Activated CD4-positive, alpha-beta T cell treated with anti-CD3 and anti-CD28 coated beads, Interleukin-2, amount 10 ng/mL, durations not matched to agents 7 days and 5 days (primary cell): ENCODE data around the gene MYMX. TPM values are rescaled to one million over a fixed set of nuclear protein-coding genes. Genes with fewer than 3 reads are reported as not detected.
"Not testable (repeated sequence)": the region's sequence is repeated elsewhere in the genome, so short reads cannot be mapped to it uniquely, and the experiment has no call there.

Source experiments
- CTCF ChIA-PET: fragments of 350-600 bp; sonication (Branson Sonifier 250); formaldehyde crosslinking; loops from one replicate; lab custom pipeline; 2021; ENCODE audit warnings: antibody characterized with exemption; lab: Charles Lee
- POLR2A ChIA-PET: fragments of 350-600 bp; sonication (Branson Sonifier 250); formaldehyde crosslinking; loops from one replicate; lab custom pipeline; 2021; ENCODE audit warnings: antibody characterized with exemption; lab: Charles Lee
- DNase-seq: peaks from one replicate; pipeline ENCODE4 v3.0.0-alpha.2; 2020
- H3K27ac Mint-ChIP-seq: one replicate; pipeline ENCODE4 v1.8.0; 2021; ENCODE audit warnings: mild to moderate bottlenecking, moderate library complexity, mixed read lengths
- H3K27me3 Mint-ChIP-seq: one replicate; pipeline ENCODE4 v1.8.0; 2021; ENCODE audit warnings: mixed read lengths
- H3K36me3 Mint-ChIP-seq: one replicate; pipeline ENCODE4 v1.8.0; 2021; ENCODE audit warnings: low read depth, mixed read lengths
- H3K4me1 Mint-ChIP-seq: one replicate; pipeline ENCODE4 v1.8.0; 2021; ENCODE audit warnings: mixed read lengths
- H3K4me3 Mint-ChIP-seq: one replicate; pipeline ENCODE4 v1.8.0; 2021; ENCODE audit warnings: mild to moderate bottlenecking, moderate library complexity, mixed read lengths
- H3K9me3 Mint-ChIP-seq: one replicate; pipeline ENCODE4 v1.8.0; 2021; ENCODE audit warnings: mixed read lengths
- total RNA-seq, 2 experiments: library from RNA; stranded (reverse); gene quantifications; one replicate each; pipeline ENCODE4 v1.2.3, GENCODE V29; 2021

Gene MYMX
- total RNA-seq, 2 experiments from 2014 or later = not detected

DNA sequence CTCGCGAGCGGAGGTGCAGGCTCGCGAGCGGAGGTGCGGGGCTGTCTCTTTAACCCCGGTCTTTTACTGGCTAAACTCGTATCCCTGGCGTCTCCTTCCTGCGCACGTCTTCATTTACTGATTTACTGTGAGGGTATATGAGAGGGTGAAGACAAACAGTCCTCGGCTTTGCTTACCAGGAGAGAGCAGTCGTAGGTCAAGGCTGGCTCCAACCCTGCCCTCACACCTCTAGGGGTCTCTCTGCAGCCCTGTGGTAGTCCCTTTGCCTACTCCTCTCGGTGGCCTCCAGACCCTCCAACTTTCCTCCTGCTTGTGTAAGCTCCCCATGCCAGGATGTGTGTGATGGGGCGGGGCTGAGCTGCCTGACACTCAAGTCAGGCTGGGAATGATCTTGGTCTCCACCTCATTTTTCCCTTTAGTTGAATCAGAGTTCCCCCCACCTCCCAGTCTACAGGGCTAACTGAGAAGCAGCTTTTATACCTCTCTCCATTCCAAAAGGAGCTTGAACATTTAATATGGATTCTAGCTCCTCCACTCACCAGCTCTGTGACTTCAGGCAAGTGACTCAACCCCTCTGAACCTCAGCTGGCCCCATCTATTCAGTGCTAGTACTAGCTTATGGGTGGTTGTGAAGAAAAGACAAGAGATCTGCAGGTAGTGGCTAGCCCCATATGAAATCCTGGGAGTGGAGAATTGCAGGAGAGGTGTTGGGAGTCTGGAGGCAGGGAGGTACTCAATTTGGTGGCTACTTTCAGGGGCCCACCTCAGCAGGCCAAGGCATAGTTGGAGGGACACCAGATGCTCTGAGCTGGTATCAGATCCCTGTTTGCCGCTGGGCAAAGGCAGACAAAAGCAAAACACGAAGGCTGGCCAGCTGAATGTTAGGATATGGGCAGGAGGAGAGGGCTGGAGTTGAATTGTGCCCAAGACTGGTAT lies 7.6 kb downstream of the MYMX start:
- Mint-ChIP-seq H3K36me3 (no peaks in the 10 kb centered on the region), H3K4me1 (peaks cover 38% of the 10 kb centered on the region), H3K27me3 (no peaks in the 10 kb centered on the region), H3K4me3 (peak overlapping the region; percentile 74), H3K9me3 (no peaks in the 10 kb centered on the region), H3K27ac (peak overlapping the region; percentile 78)
- DNase-seq = no peak
- CTCF ChIA-PET = interaction anchor here (0.7 to 2.5 kb wide), 12 partner anchors 11 to 69 kb away, joined by 3 to 14 read pairs (median 4); partner anchors contain the start of gene SLC35B2
- POLR2A ChIA-PET = interaction anchor here (1.0 kb wide), 1 partner anchor 23 kb away, joined by 5 read pairs; the partner anchor contains the start of gene HSP90AB1

DNA sequence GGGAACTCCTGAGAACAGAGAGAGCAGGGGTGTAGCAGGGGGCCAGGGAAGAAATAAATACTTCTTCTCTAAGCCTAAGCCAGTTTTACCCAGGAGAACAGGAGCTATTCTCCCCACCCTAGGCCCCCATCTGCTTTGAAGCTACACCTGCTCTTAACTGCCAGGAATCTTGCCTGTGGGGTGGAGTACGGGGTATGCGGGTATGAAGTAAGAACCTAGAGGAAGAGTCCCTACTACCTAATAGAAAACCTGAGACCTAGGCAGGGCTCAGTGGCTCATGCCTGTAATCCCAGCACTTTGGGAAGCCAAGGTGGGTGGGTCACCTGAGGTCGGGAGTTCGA lies 8.2 kb downstream of the MYMX start:
- Mint-ChIP-seq H3K9me3 (no peaks in the 10 kb centered on the region), H3K27ac (no peak overlapping the region), H3K4me3 (peak overlapping the region; percentile 74), H3K27me3 (no peaks in the 10 kb centered on the region), H3K4me1 (peaks cover 36% of the 10 kb centered on the region), H3K36me3 (no peaks in the 10 kb centered on the region)
- POLR2A ChIA-PET = interaction anchor here (0.6 kb wide), 1 partner anchor 35 kb away, joined by 3 read pairs; no protein-coding TSS in a partner anchor
- DNase-seq = no peak
- CTCF ChIA-PET = interaction anchor here (1.0 to 2.5 kb wide), 12 partner anchors 10 to 70 kb away, joined by 3 to 14 read pairs (median 4); partner anchors contain the start of gene SLC35B2

DNA sequence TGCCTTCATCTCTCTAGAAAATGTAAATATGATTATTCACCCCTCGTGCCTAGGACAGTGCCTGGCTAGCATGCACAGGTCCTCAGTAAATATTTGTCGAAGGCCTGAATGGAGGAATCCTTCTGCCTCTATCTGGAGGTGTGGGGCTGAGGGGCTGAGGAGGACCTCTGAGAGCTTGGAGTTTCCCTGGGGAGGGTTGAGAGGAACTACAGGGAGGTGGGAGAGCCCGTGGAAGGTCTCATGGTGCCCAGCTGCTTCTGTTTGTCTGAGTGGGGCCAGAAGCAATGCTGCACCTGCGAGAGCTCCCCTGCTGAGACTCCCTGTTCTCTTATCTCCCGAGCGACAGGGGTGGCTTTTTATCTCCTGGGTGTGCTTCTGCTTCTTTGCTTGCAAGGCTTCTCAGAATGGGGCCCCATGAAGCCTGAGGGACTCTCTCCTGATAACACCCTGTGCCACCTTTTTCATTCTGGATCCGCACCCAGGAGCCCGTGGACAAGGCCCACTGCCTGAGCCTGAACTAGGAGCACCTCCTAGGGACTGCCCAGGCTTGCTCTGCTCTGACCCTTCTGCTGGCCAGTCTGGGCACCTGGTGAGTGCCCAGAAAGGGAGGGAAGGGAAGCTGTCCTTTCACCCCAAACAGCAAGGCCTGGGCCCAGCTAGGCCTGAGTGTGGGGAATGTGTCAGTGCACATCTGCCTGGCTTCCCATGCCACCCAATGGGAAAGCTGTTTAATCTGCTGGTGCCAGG lies 9.0 kb downstream of the MYMX start:
- Mint-ChIP-seq H3K36me3 (peaks cover 3% of the 10 kb centered on the region), H3K27ac (no peak overlapping the region), H3K4me3 (no peak overlapping the region), H3K27me3 (no peaks in the 10 kb centered on the region), H3K9me3 (no peaks in the 10 kb centered on the region), H3K4me1 (peaks cover 34% of the 10 kb centered on the region)
- ChIA-PET CTCF (interaction anchor here (1.0 to 2.5 kb wide), 8 partner anchors 9 to 71 kb away, joined by 3 to 14 read pairs (median 3); no protein-coding TSS in a partner anchor), POLR2A (no interaction called here)
- no peak for DNase-seq

DNA sequence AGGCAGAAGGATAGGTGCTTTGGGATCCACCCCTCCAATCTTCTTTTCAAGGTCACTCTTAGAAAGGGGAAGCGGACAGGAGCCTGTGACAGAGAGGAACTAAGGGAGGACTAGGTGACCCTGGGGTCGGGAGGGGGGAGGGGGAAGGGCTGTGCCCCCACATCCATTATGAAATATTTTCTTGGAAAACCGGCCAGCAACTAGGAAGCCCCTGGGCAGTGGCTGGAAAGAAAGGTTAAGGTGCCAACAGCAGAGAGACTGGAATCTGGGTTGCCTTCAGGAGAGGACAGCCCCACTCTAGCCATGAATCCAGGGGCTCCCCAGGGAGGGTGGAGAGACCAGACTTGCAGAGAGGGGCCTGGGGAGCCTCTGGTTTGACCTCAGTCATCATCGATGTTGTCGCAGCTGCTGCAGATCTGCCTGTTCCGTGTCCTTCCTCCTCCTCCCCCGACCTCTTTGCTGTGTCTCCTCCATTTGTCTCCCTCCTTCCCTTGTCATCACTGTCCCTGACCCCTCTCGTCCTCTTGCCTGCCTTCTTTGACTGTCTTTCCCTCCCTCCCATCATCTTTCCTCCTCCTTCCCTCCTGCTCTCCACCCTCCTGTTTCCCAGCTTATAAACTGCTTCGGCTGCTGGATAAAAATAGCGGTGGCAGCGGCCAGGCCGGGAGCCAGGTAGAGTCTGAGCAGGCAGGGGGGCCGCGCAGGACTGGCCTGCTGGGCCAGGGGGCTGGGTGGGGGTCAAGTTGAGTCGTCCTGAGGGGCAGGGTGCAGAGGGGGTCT lies 9.8 kb downstream of the MYMX start:
- Mint-ChIP-seq H3K27ac (no peak overlapping the region), H3K9me3 (no peaks in the 10 kb centered on the region), H3K27me3 (no peaks in the 10 kb centered on the region), H3K4me3 (no peak overlapping the region), H3K36me3 (peaks cover 7% of the 10 kb centered on the region), H3K4me1 (peaks cover 28% of the 10 kb centered on the region)
- ChIA-PET CTCF (interaction anchor here (1.1 to 1.6 kb wide), 2 partner anchors 9 to 12 kb away, joined by 3 read pairs; no protein-coding TSS in a partner anchor), POLR2A (no interaction called here)
- no peak for DNase-seq

DNA sequence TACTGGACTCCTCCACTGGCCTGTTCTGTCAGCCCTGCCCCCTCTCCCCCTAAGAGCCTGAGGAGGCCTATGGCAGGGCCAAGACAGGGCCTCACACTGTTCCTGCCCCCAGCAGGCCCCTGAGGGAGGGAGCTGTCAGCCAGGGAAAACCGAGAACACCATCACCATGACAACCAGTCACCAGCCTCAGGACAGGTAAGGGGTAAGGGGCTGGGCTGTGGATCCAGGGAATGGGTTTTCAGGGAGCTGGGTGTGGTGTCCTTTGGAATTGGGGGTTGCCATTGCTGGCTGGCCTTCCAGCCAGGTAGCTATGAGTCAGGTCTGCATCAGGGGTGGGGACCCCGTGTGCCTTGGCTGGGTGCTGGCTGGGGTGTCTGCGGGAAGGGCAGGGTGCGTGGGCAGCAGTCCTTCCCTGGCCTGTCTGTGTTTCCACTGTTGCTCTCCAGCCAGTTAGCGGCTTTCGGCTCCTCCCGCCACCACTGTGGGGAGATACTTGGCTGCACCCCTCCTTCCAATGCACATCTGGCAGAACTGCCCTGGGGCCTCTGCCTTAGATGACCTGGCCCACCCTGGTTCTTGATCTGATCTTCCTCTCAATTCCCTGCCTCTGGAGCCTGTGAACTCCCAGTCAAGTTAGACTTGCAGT lies 10.5 kb downstream of the MYMX start:
- no peak overlapping the region for H3K4me3 Mint-ChIP-seq
- CTCF ChIA-PET = interaction anchor here (0.9 to 1.4 kb wide), 4 partner anchors 10 to 30 kb away, joined by 3 to 7 read pairs (median 4); partner anchors contain the start of gene SLC35B2
- peaks cover 8% of the 10 kb centered on the region for H3K36me3 Mint-ChIP-seq
- peaks cover 24% of the 10 kb centered on the region for H3K4me1 Mint-ChIP-seq
- no peak for DNase-seq
- no peaks in the 10 kb centered on the region for H3K27me3 Mint-ChIP-seq
- POLR2A ChIA-PET = no interaction called here
- peak overlapping the region; percentile 36 for H3K27ac Mint-ChIP-seq
- H3K9me3 Mint-ChIP-seq = no peaks in the 10 kb centered on the region

DNA sequence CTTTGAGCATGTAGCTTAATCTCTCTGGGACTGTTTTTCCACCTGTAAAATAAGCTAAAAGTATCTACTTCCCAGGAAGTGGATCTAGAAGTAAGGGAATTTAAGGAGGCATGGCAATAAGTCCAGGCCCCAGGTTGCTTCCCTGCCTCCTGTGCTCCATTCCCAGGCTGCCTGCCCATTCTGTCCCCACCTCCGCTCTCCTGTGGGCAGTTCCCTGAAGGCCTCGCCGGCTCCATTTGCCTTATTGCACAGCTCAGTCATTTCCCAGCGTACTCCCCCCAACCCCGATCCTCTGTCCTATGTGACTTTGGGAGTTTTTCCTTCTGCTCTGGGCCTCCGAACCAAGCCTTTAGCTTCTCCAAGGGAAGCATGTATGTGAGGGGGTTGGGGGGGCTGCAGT lies 11.3 kb downstream of the MYMX start:
- ChIA-PET CTCF (interaction anchor here (0.9 to 1.4 kb wide), 4 partner anchors 9 to 29 kb away, joined by 3 to 7 read pairs (median 4); partner anchors contain the start of gene SLC35B2), POLR2A (no interaction called here)
- Mint-ChIP-seq H3K9me3 (no peaks in the 10 kb centered on the region), H3K4me1 (peaks cover 20% of the 10 kb centered on the region), H3K27ac (no peak overlapping the region), H3K36me3 (peaks cover 9% of the 10 kb centered on the region), H3K27me3 (no peaks in the 10 kb centered on the region), H3K4me3 (no peak overlapping the region)
- DNase-seq = no peak

DNA sequence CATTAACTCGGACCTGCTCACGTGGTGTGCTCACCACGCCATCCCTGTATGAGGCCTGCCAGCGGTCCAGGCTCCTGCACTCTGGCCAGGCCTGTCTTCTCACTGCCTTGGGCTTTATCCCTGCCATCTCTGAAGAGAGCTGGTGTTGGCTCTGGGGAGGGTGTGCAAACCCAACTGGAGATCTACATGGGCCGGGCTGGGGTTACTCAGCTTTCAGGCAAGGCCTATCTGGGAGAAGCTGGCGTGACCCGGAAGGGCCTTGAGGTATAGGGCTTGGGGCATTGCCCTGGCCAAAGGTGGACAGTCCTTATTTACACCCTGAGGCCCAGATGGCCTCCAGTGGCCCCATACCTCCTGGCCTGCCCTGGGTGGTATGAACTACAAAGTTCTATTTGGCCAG lies 11.7 kb downstream of the MYMX start:
- Mint-ChIP-seq H3K27me3 (no peaks in the 10 kb centered on the region), H3K36me3 (peaks cover 9% of the 10 kb centered on the region), H3K27ac (no peak overlapping the region), H3K4me1 (peaks cover 23% of the 10 kb centered on the region), H3K4me3 (no peak overlapping the region), H3K9me3 (no peaks in the 10 kb centered on the region)
- DNase-seq = no peak
- CTCF ChIA-PET = interaction anchor here (0.6 to 1.4 kb wide), 3 partner anchors 14 to 28 kb away, joined by 4 to 7 read pairs (median 5); partner anchors contain the start of gene SLC35B2
- POLR2A ChIA-PET = no interaction called here

DNA sequence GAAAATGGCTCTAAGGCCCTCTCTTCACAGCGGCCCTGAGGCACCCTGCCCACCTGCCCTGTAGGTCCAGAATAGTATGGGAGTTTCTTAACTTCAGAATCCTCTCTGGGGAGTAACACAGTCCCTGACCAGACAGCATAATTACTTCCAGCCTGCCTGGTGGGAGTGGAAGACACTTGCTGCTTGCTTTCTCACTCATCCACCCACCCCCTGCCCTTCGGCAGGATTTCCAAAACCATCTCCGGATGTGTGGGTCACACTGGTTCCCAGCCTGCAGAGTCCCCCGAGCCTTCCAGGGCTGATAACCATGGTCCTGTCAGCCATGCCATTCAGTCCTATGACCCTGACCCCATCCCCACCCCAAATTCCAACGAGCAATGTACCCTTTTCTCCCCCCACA lies 12.1 kb downstream of the MYMX start:
- Mint-ChIP-seq H3K4me3 (no peak overlapping the region), H3K4me1 (peaks cover 27% of the 10 kb centered on the region), H3K27me3 (no peaks in the 10 kb centered on the region), H3K27ac (no peak overlapping the region), H3K36me3 (peaks cover 11% of the 10 kb centered on the region), H3K9me3 (no peaks in the 10 kb centered on the region)
- no peak for DNase-seq
- POLR2A ChIA-PET = no interaction called here
- CTCF ChIA-PET = interaction anchor here (0.6 to 1.4 kb wide), 3 partner anchors 13 to 28 kb away, joined by 4 to 7 read pairs (median 5); partner anchors contain the start of gene SLC35B2

DNA sequence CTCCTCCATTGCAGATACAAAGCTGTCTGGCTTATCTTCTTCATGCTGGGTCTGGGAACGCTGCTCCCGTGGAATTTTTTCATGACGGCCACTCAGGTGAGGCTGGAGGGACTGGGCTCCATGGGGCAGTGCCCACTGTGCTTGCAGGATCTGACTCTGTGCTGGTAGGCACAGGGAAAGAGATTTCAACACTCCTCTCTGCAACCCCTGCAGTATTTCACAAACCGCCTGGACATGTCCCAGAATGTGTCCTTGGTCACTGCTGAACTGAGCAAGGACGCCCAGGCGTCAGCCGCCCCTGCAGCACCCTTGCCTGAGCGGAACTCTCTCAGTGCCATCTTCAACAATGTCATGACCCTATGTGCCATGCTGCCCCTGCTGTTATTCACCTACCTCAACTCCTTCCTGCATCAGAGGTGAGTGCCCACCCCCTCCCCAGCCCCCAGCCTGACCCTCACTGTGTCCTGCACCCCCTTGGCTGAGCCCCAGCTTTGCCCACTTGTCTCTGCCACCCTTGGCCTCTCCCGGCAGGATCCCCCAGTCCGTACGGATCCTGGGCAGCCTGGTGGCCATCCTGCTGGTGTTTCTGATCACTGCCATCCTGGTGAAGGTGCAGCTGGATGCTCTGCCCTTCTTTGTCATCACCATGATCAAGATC lies 12.8 kb downstream of the MYMX start:
- Mint-ChIP-seq H3K9me3 (no peaks in the 10 kb centered on the region), H3K27me3 (no peaks in the 10 kb centered on the region), H3K36me3 (peaks cover 11% of the 10 kb centered on the region), H3K4me3 (no peak overlapping the region), H3K27ac (no peak overlapping the region), H3K4me1 (peaks cover 22% of the 10 kb centered on the region)
- DNase-seq = no peak
- POLR2A ChIA-PET = no interaction called here
- CTCF ChIA-PET = interaction anchor here (0.7 to 1.7 kb wide), 3 partner anchors 8 to 27 kb away, joined by 3 to 8 read pairs (median 4); no protein-coding TSS in a partner anchor

DNA sequence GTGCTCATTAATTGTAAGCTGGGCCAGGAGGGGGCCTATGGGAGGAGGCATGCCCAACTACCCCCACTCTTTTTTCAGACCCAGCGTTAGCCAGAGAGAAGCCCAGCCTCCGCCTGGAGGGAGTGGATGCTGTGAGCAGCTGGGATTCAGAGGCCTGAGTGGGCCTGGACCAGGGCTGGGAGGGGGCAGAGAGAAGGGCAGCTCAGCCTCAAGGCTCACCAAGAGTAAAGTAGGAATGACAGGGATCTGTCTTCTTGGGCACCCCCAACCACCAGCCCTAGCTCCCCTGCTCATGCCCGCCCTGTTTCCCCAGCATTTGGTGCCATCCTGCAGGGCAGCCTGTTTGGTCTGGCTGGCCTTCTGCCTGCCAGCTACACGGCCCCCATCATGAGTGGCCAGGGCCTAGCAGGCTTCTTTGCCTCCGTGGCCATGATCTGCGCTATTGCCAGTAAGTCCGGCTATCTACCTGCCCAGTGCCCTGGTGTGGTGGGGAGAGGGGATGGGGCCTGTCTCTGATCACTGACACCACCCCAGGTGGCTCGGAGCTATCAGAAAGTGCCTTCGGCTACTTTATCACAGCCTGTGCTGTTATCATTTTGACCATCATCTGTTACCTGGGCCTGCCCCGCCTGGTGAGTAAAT lies 13.4 kb downstream of the MYMX start:
- H3K9me3 Mint-ChIP-seq = no peaks in the 10 kb centered on the region
- H3K36me3 Mint-ChIP-seq = peaks cover 11% of the 10 kb centered on the region
- peaks cover 16% of the 10 kb centered on the region for H3K4me1 Mint-ChIP-seq
- CTCF ChIA-PET = interaction anchor here (0.7 to 1.7 kb wide), 4 partner anchors 9 to 37 kb away, joined by 3 to 8 read pairs (median 4); no protein-coding TSS in a partner anchor
- POLR2A ChIA-PET = no interaction called here
- no peak overlapping the region for H3K27ac Mint-ChIP-seq
- H3K27me3 Mint-ChIP-seq = no peaks in the 10 kb centered on the region
- DNase-seq = no peak
- H3K4me3 Mint-ChIP-seq = no peak overlapping the region

DNA sequence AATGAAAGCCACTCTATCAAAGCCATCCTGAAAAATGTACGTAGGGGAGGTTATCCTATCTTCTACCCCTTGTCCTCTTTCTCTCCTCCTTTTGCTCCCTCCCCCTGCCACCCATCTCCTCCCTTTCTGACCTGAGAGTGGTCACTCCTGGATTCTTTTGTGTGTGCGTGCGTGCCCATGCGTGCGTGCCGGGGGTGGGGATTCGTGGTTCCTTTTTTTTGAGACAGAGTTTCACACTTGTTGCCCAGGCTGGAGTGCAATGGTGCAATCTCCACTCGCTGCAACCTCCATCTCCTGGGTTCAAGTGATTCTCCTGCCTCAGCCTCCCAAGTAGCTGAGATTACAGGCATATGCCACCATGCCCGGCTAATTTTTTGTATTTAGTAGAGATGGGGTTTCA lies 14.7 kb downstream of the MYMX start:
- H3K9me3 Mint-ChIP-seq, H3K27me3 Mint-ChIP-seq, POLR2A ChIA-PET, H3K4me3 Mint-ChIP-seq, DNase-seq: not testable (repeated sequence)
- H3K36me3 Mint-ChIP-seq = peaks cover 14% of the 10 kb centered on the region
- CTCF ChIA-PET = interaction anchor here (1.1 kb wide), 1 partner anchor 37 kb away, joined by 3 read pairs; no protein-coding TSS in a partner anchor
- peak overlapping the region; percentile 50 for H3K27ac Mint-ChIP-seq
- peaks cover 13% of the 10 kb centered on the region for H3K4me1 Mint-ChIP-seq
